Memory B cell (primary cell): ENCODE data around the gene PELI3.
A peak's percentile ranks its signal among the peaks of the same experiment; 100 is the strongest.

Source experiments
- ATAC-seq: fragments of 150-1000 bp; cut with Tn5 transposase; 2 replicates; pipeline ENCODE4 v1.10.0; 2021; ENCODE audit warnings: low read depth, mild to moderate bottlenecking, moderate library complexity
- DNase-seq, 2 donors: peaks; one replicate each; pipeline ENCODE4 v3.0.0; 2022; ENCODE audit warnings: low spot score in 2 of 2
- H3K27ac Mint-ChIP-seq: one replicate; pipeline ENCODE4 v1.8.0; 2022; ENCODE audit warnings: mild to moderate bottlenecking, moderate library complexity, mixed read lengths
- H3K27me3 Mint-ChIP-seq: one replicate; pipeline ENCODE4 v1.8.0; 2022; ENCODE audit warnings: mixed read lengths
- H3K36me3 Mint-ChIP-seq: one replicate; pipeline ENCODE4 v1.8.0; 2022; ENCODE audit warnings: mild to moderate bottlenecking, mixed read lengths
- H3K4me1 Mint-ChIP-seq: one replicate; pipeline ENCODE4 v1.8.0; 2022; ENCODE audit warnings: mixed read lengths
- H3K4me3 Mint-ChIP-seq: one replicate; pipeline ENCODE4 v1.8.0; 2022; ENCODE audit warnings: mild to moderate bottlenecking, moderate library complexity, mixed read lengths
- H3K9me3 Mint-ChIP-seq: one replicate; pipeline ENCODE4 v1.8.0; 2022; ENCODE audit warnings: mixed read lengths

The PELI3 gene

GRCh38 chr11:66491315-66491935 lies 24.7 kb downstream of the PELI3 start:
- Mint-ChIP-seq H3K9me3 (no peaks in the 10 kb centered on the region), H3K36me3 (peaks cover 11% of the 10 kb centered on the region), H3K27ac (no peak overlapping the region), H3K4me1 (no peaks in the 10 kb centered on the region), H3K27me3 (no peaks in the 10 kb centered on the region), H3K4me3 (no peak overlapping the region)
- DNase-seq (no peak), ATAC-seq (no peak)

- ATAC-seq (no peak), DNase-seq (no peak)
- H3K4me1 Mint-ChIP-seq = no peaks in the 10 kb centered on the region
- no peak overlapping the region for H3K4me3 Mint-ChIP-seq
- H3K27me3 Mint-ChIP-seq = no peaks in the 10 kb centered on the region
- H3K9me3 Mint-ChIP-seq = no peaks in the 10 kb centered on the region
- H3K27ac Mint-ChIP-seq = no peak overlapping the region
- H3K36me3 Mint-ChIP-seq = peaks cover 15% of the 10 kb centered on the region
These were observed 25.6 kb downstream of the PELI3 start for GRCh38 chr11:66492161-66492865.

GRCh38 chr11:66493130-66493529 lies 26.4 kb downstream of the PELI3 start:
- no peak overlapping the region for H3K4me3 Mint-ChIP-seq
- no peak overlapping the region for H3K27ac Mint-ChIP-seq
- ATAC-seq (no peak), DNase-seq (no peak)
- H3K36me3 Mint-ChIP-seq = peaks cover 15% of the 10 kb centered on the region
- no peaks in the 10 kb centered on the region for H3K4me1 Mint-ChIP-seq
- no peaks in the 10 kb centered on the region for H3K27me3 Mint-ChIP-seq
- no peaks in the 10 kb centered on the region for H3K9me3 Mint-ChIP-seq

GRCh38 chr11:66494458-66494857 lies 27.8 kb downstream of the PELI3 start:
- H3K4me3 Mint-ChIP-seq = no peak overlapping the region
- no peak overlapping the region for H3K27ac Mint-ChIP-seq
- no peaks in the 10 kb centered on the region for H3K9me3 Mint-ChIP-seq
- no peak for DNase-seq
- H3K4me1 Mint-ChIP-seq = no peaks in the 10 kb centered on the region
- H3K36me3 Mint-ChIP-seq = peaks cover 13% of the 10 kb centered on the region
- no peak for ATAC-seq
- H3K27me3 Mint-ChIP-seq = no peaks in the 10 kb centered on the region

GRCh38 chr11:66494935-66495334 lies 28.2 kb downstream of the PELI3 start:
- Mint-ChIP-seq H3K9me3 (no peaks in the 10 kb centered on the region), H3K4me3 (no peak overlapping the region), H3K4me1 (no peaks in the 10 kb centered on the region), H3K27ac (no peak overlapping the region), H3K27me3 (no peaks in the 10 kb centered on the region), H3K36me3 (peaks cover 13% of the 10 kb centered on the region)
- ATAC-seq (no peak), DNase-seq (no peak)

- DNase-seq (no peak), ATAC-seq (no peak)
- Mint-ChIP-seq H3K4me1 (no peaks in the 10 kb centered on the region), H3K36me3 (peaks cover 12% of the 10 kb centered on the region), H3K4me3 (no peak overlapping the region), H3K27ac (no peak overlapping the region), H3K27me3 (no peaks in the 10 kb centered on the region), H3K9me3 (no peaks in the 10 kb centered on the region)
These were observed 28.7 kb downstream of the PELI3 start for GRCh38 chr11:66495401-66495854.

GRCh38 chr11:66497206-66497605 lies 30.5 kb downstream of the PELI3 start:
- Mint-ChIP-seq H3K27ac (no peak overlapping the region), H3K9me3 (no peaks in the 10 kb centered on the region), H3K4me3 (no peak overlapping the region), H3K4me1 (no peaks in the 10 kb centered on the region), H3K36me3 (peaks cover 14% of the 10 kb centered on the region), H3K27me3 (no peaks in the 10 kb centered on the region)
- no peak for DNase-seq
- ATAC-seq = no peak

GRCh38 chr11:66498506-66498905 lies 31.8 kb downstream of the PELI3 start:
- Mint-ChIP-seq H3K27ac (no peak overlapping the region), H3K4me3 (no peak overlapping the region), H3K27me3 (no peaks in the 10 kb centered on the region), H3K9me3 (no peaks in the 10 kb centered on the region), H3K36me3 (peaks cover 8% of the 10 kb centered on the region), H3K4me1 (no peaks in the 10 kb centered on the region)
- ATAC-seq (no peak), DNase-seq (no peak)

- Mint-ChIP-seq H3K27ac (no peak overlapping the region), H3K27me3 (no peaks in the 10 kb centered on the region), H3K36me3 (peaks cover 16% of the 10 kb centered on the region), H3K4me3 (no peak overlapping the region), H3K4me1 (no peaks in the 10 kb centered on the region), H3K9me3 (no peaks in the 10 kb centered on the region)
- ATAC-seq (no peak), DNase-seq (no peak)
These were observed 38.6 kb downstream of the PELI3 start for GRCh38 chr11:66505276-66505816.

- Mint-ChIP-seq H3K36me3 (peaks cover 9% of the 10 kb centered on the region), H3K4me3 (no peak overlapping the region), H3K4me1 (peaks cover 6% of the 10 kb centered on the region), H3K9me3 (no peaks in the 10 kb centered on the region), H3K27ac (no peak overlapping the region), H3K27me3 (no peaks in the 10 kb centered on the region)
- DNase-seq (no peak), ATAC-seq (no peak)
These were observed 42.4 kb downstream of the PELI3 start for GRCh38 chr11:66509131-66509561.

- Mint-ChIP-seq H3K27ac (peak within 1 kb of the TSS; percentile 53), H3K27me3 (no peaks in the 10 kb centered on the region), H3K4me3 (peak within 1 kb of the TSS; percentile 90), H3K4me1 (peaks cover 6% of the 10 kb centered on the region), H3K9me3 (no peaks in the 10 kb centered on the region), H3K36me3 (peaks cover 9% of the 10 kb centered on the region)
- ATAC-seq (peak; percentile 100), DNase-seq (peak; percentile 71 to 93)
These were observed 43.7 kb downstream of the PELI3 start, which contains the start of gene BBS1 for GRCh38 chr11:66510271-66510989. Gene BBS1 (plus strand): TSS chr11:66510635. CDS start chr11:66510660, 25 bp downstream.

- Mint-ChIP-seq H3K27me3 (no peaks in the 10 kb centered on the region), H3K36me3 (peaks cover 8% of the 10 kb centered on the region), H3K27ac (peak overlapping the region; percentile 53), H3K9me3 (no peaks in the 10 kb centered on the region), H3K4me1 (peaks cover 6% of the 10 kb centered on the region), H3K4me3 (peak overlapping the region; percentile 90)
- no peak for DNase-seq
- ATAC-seq = no peak
These were observed 44.3 kb downstream of the PELI3 start for GRCh38 chr11:66510990-66511339.

GRCh38 chr11:66523611-66524010 lies 56.9 kb downstream of the PELI3 start:
- Mint-ChIP-seq H3K36me3 (peaks cover 25% of the 10 kb centered on the region), H3K4me3 (no peak overlapping the region), H3K9me3 (no peaks in the 10 kb centered on the region), H3K27me3 (no peaks in the 10 kb centered on the region), H3K27ac (no peak overlapping the region), H3K4me1 (no peaks in the 10 kb centered on the region)
- ATAC-seq (no peak), DNase-seq (no peak)
